ENCODE measurements around the gene TMEM214.

The TMEM214 gene, protein sequence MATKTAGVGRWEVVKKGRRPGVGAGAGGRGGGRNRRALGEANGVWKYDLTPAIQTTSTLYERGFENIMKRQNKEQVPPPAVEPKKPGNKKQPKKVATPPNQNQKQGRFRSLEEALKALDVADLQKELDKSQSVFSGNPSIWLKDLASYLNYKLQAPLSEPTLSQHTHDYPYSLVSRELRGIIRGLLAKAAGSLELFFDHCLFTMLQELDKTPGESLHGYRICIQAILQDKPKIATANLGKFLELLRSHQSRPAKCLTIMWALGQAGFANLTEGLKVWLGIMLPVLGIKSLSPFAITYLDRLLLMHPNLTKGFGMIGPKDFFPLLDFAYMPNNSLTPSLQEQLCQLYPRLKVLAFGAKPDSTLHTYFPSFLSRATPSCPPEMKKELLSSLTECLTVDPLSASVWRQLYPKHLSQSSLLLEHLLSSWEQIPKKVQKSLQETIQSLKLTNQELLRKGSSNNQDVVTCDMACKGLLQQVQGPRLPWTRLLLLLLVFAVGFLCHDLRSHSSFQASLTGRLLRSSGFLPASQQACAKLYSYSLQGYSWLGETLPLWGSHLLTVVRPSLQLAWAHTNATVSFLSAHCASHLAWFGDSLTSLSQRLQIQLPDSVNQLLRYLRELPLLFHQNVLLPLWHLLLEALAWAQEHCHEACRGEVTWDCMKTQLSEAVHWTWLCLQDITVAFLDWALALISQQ

DNA sequence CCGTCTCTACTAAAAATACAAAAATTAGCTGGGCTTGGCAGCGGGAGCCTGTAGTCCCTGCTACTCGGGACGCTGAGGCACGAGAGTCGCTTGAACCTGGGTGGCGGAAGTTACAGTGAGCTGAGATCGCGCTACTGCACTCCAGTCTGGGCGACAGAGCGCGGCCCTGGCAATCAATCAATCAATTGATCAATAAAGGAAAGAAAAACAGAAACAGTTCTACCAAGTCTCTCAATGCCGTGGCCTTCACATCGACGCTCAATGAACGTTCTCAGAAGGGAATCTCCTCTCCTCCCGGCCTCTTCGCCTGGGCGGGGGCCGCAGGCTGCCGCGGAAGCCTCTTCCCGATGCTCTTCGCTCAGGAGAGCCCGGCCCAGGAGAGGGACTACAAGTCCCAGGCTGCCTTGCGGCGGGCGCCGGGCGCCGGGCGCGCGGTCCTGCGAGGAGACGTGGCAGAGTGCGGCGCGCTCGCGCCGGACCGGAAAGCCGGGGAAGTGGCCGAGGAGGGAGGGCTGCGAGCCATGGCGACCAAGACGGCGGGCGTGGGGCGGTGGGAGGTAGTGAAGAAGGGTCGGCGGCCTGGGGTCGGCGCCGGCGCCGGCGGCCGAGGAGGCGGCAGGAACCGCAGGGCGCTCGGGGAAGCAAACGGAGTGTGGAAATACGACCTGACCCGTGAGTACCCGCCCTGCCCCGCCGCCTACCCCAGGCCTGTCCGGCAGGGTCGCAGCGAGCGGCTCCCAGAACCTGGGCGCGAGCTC, at the start of gene TMEM214:
TSS of gene TMEM214 (plus strand) at position 471 of the 758 bp plus-strand sequence. CDS start at position 522, 51 bp downstream.
- peak; percentile 54 for DNase-seq (ENCODE audit: low read depth)

DNA sequence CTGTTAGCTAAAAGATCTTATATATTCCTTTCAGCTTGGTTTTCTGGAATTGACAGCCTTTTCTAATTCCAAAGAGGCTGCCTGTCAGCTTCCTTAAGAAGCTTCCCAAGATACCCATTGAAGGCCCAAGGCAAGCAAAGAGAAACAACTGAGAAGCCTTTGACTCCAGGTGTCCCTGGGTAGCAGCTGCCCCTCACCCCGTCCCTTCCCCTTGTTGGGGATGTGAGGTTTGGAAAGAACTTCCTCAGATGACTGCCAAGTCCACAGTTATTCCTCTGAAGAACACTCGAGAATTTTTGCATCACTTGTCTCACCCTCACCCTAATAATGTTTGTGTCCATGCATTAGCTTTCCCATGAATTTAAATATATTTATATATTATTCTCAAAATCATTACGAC, 49.0 kb upstream of the TMEM214 start:
- no peak for DNase-seq (ENCODE audit: low read depth)

DNA sequence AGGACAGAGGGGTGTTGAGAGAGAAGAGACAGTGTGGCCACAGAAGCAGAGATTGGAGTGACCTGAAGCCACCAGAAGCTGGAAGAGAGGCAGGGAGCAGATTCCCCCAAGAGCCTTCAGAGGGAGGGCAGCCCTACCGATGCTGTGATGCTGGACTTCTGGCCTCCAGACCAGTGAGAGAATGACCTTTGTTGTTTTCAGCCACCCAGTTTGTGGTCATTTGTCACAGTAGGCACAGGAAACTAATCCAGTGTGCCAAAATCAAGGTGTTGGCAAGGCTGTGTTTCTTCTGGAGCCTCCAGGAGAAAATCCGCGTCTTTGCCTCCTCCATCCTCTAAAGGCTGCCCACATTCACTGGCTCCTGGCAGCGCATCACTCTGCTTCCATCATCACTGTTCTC, 47.0 kb upstream of the TMEM214 start:
- DNase-seq (ENCODE audit: low read depth) = no peak

DNA sequence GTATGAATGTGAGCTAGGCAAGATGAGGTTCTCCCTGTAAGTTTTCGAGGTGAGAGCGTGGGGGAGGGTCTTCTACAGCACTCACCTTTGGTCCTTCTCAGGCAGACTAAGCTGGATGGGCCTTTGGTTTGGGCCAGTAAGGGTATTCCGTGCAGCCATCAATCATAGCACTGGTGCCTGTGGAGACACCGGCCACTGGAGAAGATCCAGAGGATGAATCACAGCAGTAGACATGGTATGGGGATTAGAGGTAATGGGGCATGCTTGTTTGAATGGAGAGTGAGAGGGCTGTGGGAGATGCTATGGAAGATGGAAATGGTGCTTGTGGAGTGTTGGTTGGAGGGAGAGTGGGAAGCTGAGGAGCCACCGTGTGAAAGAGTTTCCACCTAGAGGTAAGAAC, 46.2 kb upstream of the TMEM214 start:
- DNase-seq (ENCODE audit: low read depth) = no peak

DNA sequence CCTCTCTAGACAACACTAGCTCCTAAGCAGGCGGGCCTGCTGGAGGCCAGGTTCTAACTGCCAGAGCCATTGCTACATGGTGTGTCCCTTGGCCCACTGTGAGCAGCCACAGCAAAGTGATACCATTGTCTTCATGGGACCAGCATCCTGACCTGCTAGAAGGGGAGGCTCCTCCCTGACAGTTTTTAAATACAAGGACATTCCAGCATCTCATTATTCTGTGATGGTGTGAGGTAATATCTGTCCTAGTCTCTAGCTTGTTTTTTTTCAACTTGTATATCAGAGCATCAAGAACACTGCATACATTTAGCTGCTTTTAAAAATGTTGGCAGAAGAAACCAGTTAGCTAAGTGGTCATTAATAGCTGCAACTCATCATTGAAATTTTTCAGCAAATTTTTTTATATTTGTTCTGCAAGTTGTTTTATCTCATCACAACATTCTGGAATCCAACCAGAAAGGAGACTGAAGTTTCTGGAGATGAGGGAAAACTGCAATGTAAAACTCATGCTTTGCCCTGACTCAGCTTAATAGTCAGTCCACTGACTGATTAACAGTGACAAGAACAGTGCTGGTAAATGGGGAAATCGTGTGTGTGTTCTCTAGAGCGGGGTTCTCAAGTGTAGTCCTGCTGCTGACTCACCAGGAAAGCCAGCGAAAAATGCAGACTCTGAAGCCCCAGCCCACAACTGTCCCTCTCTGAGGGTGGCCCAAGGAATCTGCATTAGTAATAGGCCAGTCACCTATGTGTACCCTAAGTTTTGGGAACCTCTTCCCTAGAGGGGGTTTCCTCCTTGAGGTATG, 44.5 kb upstream of the TMEM214 start:
- no peak for DNase-seq (ENCODE audit: low read depth)

DNA sequence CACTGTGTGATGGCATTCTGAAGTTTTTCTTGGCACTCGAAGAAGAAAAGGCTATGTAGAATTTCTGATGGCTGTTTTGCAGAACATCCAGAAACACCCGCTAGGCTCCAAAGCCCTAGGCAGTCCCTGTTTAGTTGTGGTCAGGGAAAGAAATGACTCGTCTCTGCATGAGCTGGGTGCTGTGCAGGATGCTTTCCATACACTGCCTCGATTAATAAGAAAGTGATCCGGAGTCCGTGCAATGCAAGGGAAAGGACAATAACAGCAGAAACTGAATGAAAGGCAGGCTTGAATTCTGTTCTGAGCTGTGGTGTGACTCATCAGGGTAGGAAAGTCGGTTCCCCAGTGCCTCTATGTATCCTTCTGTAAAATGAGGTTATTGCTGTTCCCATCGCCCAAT, 43.6 kb upstream of the TMEM214 start:
- DNase-seq (ENCODE audit: low read depth) = no peak

DNA sequence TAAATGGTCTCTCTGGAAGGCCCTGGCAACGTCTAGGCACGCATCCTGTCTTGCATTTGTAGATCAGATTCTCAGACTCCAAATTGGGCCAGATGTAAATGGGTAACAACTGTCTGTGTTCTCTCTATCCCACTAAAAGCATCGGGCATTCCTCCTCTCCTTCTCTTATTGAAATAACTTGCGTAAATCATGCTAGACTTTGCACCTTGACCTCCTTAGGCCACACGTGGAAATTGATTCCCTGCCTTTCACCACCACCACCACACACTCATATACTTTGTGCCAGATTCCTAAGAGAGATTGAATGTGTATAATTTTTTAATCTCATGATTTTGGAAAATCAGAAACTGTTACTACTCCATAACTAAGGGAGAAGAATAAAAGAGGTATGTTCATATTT, 41.0 kb upstream of the TMEM214 start:
- DNase-seq (ENCODE audit: low read depth) = no peak

DNA sequence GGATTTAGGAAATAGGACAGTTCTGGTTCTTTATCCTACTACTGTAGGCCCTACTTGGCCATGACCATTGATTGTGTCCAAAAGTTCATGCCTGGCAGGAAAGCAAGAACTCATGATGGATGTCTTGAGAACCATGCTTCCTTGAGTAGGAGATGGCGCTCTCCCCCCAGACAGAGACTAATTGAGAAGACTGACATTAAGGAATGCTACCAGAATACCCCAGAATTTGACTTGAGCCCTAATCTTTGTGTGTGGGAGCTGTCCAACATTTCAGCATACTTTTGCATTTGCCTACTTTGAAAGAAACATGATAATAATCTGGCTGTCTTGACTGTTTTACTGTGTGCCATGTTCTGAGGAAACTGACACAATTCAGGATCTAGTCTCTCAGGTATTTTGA, 39.0 kb upstream of the TMEM214 start:
- DNase-seq (ENCODE audit: low read depth) = no peak

DNA sequence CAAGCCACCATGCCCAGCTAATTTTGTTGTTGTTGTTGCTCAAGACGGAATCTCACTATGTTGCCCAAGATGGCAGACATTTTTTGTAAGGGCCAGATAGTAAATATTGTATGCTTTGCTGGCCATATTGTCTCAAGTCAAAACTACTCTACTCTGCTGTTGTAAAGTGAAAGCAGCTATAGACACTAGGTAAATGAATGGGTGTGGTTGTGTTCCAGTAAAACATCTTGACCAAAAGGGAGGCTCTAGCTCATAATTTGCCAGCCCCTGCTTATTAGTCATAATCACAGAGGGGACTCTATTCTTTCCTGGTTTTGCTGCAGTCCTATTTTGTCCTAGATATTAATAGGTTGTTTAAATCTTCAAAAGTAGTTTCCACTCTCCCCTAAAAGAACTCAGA, 37.8 kb upstream of the TMEM214 start:
- DNase-seq (ENCODE audit: low read depth) = no peak

DNA sequence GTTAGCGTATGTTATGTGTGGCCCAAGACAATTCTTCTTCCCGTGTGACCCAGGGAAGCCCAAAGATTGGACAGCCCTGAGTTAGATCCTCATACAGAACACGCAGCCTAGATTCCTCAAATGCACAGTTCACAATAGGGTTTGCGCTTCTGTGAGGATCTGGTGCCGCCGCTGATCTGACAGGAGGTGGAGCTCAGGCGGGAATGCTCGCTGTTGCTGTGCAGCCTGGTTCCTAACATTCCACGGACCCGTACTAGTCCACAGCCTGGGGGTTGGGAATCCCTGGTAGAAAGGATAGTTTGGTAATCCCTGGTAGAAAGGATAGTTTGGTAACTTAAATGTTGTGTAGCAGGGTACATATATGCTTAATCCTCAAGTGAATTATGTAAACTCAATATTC, 35.4 kb upstream of the TMEM214 start:
- no peak for DNase-seq (ENCODE audit: low read depth)

DNA sequence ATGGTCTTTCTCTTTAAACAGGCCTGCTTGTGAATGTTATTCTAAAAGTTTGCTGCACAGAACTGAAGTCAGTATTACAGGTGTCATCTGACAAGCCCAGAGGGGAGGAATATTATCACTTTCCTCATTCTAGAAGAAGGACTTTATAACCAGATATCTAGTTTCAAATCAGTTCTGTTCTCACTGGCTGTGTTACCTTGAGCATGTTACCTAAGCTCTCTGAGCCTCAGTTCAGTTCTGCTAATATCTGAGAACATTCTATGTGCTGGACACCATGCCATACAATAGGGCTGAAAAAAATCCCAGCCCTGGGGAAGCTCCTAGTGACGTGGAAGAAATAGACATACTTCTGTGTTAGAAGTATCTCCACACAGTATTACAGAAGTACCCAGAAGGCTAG, 34.4 kb upstream of the TMEM214 start:
- no peak for DNase-seq (ENCODE audit: low read depth)

DNA sequence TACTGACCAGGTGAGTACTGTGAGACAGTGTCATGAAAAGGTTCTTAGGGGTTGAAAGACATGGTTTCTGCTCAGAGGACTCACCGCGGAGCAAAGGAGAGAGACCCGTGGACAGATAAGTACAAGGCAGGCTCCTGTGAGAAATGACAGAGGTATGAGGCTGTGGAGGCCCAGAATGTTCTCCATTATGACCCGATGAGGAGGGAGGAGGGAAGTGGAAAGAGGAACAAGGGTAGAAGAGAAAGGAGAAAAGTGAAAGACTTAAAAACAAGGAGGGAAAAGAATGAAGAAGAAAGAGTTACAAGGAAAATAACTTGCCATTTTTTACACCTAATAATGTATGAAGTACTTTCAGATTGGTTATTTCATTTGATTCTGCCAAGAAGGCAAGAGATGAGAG, 32.5 kb upstream of the TMEM214 start:
- no peak for DNase-seq (ENCODE audit: low read depth)

DNA sequence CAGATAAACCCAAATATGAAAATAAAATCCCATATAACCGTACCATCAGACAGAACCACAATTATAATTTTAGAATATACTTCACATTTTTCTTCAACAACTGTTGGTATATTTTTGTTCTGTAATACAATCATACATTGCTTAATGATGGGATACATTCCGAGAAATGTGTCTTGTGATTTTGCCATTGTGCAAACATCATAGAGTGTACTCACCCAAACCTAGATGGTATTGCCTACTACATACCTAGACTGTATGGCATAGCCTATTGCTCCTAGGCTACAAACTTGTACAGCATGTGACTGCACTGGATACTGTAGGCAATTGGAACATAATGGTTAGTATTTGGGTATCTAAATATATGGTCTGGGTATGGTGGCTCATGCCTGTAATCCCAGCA, 31.8 kb upstream of the TMEM214 start:
- DNase-seq (ENCODE audit: low read depth) = no peak

DNA sequence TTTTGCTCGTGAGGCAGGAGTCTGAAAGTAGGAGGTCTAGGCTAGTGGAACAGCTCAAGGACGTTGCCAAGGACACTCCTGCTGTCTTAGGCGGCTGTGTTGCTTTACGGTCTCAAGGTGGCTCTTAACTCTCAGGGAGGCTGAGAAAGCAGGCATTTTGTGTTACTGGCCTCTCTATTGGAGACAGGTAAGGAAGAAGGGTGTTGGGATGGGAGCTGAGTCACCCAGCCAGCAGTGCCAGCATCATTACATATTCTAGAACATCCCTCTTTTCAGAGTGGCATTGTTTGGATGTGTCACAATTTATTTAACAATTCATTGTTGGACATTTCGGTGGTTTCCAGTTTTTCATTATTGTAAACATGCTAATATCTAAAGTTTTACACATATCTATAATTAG, 30.8 kb upstream of the TMEM214 start:
- no peak for DNase-seq (ENCODE audit: low read depth)

DNA sequence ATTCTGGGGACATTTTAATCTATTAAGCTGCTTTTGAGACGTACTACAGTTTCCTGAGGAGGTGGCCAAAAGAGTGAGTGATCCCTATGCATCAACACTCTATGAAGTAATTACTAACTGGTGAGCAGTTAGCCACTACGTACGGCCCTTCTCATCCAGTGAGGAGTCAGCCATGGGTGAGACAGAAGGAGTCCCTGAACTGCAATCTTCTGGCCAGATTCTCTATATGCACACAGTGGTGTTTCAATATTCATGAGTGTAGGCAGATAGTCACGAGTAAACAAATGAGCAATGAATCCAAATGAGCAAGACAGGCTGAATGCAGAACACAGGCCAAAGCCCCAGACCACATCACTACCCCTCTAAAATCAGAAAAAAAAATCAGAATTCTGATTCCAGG, 29.8 kb upstream of the TMEM214 start:
- DNase-seq (ENCODE audit: low read depth) = no peak

DNA sequence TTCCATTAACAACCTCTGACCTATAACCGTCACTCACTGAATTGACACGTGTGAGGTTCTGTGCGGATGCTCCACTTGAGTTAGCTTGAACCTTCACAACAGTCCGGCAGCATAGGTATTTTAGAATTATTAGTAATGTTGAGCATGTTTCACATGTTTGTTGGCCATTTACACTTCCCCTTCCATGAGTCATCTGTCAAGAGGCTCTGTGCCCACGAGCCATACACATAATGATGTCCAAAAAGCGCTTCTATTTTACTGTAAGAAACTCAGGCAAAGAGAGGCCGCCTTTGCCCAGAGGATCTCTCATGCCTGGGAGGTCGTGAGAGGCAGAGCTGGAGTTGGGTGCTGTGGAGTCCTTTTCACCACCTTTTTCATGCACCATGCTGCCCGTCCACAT, 28.9 kb upstream of the TMEM214 start:
- DNase-seq (ENCODE audit: low read depth) = no peak

DNA sequence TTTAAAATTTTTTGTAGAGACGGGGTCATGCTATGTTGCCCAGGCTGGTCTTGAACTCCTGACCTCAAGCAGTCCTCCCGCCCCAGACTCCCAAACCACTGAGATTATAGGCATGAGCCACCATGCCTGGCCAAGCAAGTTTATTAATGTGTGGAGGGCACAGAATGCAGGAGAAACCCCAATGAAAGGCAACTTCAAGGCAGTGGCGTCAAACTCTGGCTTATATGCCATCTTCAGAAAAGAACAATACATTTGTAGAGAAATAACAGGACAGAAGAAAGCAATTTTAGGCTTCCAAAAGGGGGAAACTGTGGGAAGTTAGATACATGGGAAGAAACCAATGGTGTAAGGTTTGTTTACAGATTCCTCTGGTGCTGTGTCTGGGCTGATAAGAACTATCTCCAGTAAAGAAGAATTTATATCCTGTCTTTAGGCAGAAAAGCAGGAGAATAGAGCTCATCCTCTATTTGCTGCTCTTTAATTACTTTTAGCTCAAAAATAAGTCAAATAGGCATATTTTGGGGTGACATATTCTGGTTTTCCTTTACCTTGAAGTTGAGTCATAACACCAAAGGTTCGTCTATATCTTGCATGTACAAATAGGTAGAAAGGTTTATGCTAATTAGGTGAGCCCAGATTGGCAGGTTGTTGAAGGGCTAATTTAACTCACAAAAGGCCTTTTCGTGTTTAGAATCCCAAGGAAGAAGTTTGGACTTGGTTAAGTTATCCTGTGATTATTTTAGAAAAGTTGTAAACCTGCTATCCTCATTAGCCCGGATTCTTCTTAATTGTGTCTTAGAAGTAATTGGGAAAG, 26.0 kb upstream of the TMEM214 start:
- DNase-seq (ENCODE audit: low read depth) = no peak

DNA sequence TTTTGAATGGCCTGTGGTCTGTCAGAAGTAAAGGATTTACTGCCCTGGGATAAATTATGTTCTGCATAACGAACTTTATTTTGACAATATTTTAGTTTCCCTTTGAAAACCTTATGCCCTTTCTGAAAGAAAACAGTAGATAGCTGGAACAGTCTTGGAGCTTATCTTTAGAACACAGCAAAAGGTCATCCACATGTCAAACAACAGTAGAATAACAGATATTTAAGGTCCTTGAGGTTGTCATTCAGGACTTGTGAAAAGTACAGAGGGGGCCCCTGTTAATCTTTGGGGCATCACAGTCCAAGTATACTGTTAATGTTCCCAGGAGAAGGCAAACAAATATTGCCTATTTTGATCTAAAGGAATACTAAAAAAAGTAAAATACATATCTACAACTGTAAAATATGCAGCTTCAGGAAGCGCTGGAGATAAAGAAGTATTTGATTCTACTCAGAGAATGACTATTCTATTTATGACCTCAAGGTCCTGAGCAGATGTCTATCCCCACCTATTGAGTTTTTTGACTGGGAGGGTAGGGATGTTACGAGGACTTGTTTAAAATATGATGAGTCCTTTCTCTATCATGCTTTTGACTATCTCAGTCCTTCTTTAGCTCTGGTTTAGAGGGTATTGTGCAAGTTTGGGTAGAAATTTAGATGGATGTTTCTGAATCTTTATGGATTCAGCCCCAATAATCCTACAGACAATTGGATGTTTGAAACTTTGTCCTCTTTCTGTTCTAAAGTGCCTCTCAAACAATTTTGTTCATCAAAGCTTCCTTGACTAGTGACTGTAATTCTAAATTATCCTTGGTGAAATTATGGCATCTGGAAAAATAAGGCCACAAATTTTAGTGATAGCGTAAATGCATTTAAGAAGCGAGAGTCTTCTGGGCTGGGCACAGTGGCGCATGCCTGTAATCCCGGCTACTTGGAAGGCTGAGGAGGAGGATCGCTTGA, 25.1 kb upstream of the TMEM214 start:
- DNase-seq (ENCODE audit: low read depth) = no peak

DNA sequence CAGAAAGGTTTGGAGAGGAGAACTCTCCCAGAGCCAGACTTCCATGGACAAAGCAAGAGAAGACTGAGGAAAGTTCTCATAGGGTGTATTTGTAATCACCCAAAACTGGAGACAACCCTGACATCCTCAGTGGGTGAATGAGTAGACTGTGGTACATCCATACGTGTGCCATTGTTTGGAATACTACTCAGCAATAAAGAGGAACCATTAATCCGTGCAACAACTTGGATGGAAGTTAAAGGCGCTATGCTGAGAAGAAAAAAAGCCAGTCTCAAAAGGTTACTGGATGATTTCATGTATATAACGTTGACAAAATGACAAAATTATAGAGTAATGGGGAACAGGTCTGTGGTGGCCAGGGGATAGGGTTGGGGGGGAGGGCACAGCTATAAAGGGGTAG, 24.1 kb upstream of the TMEM214 start:
- no peak for DNase-seq (ENCODE audit: low read depth)

DNA sequence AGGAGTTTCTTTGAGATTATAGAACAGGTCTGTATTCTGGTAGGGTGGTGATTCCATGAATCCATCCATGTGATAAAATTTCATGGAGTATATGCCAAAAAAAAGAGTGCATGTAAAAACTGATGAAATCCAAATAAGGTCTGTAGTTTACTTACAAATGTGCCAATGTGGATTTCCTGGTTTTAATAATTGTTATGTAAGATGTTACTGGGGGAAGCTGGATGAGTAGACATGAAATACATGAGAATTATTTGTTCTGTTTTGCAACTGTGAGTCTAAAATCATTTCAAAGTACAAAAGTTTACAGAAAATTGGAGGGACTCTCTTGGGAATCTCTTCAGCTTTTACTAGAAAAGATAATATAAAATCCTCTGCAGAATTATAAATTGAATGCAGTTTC, 23.7 kb upstream of the TMEM214 start:
- no peak for DNase-seq (ENCODE audit: low read depth)
